Activated T-helper 1 cell treated with anti-CD3 and anti-CD28 coated beads, Interleukin-12 subunit alpha, Interleukin-12 subunit beta, Interleukin-2, Interleukin-4 antibody, amounts not matched to agents 30 ng/mL and 10 ng/mL and 1 ng/mL, durations not matched to agents 14 hours and 24 hours and 36 hours (primary cell): Measurements from ENCODE around the gene MTA1. TPM values are rescaled to one million over a fixed set of nuclear protein-coding genes. Genes with fewer than 3 reads are reported as not detected.

Experiments
- DNase-seq: peaks from one replicate; pipeline ENCODE4 v3.0.0; 2021; ENCODE audit warnings: low spot score
- H3K27ac Mint-ChIP-seq: one replicate; pipeline ENCODE4 v1.8.0; 2021; ENCODE audit warnings: mild to moderate bottlenecking, mixed read lengths
- H3K27me3 Mint-ChIP-seq: one replicate; pipeline ENCODE4 v1.8.0; 2022; ENCODE audit warnings: mild to moderate bottlenecking, moderate library complexity, mixed read lengths; ENCODE audit not compliant: insufficient read depth
- H3K36me3 Mint-ChIP-seq: one replicate; pipeline ENCODE4 v1.8.0; 2021; ENCODE audit warnings: low read depth, mixed read lengths
- H3K4me1 Mint-ChIP-seq: one replicate; pipeline ENCODE4 v1.8.0; 2021; ENCODE audit warnings: low read depth, mixed read lengths
- H3K4me3 Mint-ChIP-seq: one replicate; pipeline ENCODE4 v1.8.0; 2021; ENCODE audit warnings: mild to moderate bottlenecking, moderate library complexity, mixed read lengths
- H3K9me3 Mint-ChIP-seq: one replicate; pipeline ENCODE4 v1.8.0; 2021; ENCODE audit warnings: mixed read lengths
- intact Hi-C: fragments of 100-400 bp; cut with micrococcal nuclease; formaldehyde crosslinking; loops from one replicate; pipeline ENCODE4 v1.15.1; 2024
- total RNA-seq: library from RNA; stranded (reverse); gene quantifications from 2 replicates; pipeline ENCODE4 v1.2.3, GENCODE V29; 2022

MTA1 gene
- total RNA-seq, 1 donor from 2014 or later, result 173 TPM

GRCh38 chr14:105450864-105451720 lies 31.5 kb downstream of the MTA1 start:
- Mint-ChIP-seq H3K27me3 (no peaks in the 10 kb centered on the region), H3K27ac (no peak overlapping the region), H3K4me1 (no peaks in the 10 kb centered on the region)

GRCh38 chr14:105452963-105453362 lies 33.3 kb downstream of the MTA1 start:
- no peak overlapping the region for H3K27ac Mint-ChIP-seq
- no peaks in the 10 kb centered on the region for H3K9me3 Mint-ChIP-seq
- DNase-seq, result no peak
- peaks cover 2% of the 10 kb centered on the region for H3K36me3 Mint-ChIP-seq
- H3K4me3 Mint-ChIP-seq, result no peak overlapping the region
- H3K4me1 Mint-ChIP-seq, result no peaks in the 10 kb centered on the region
- intact Hi-C loops, result no loop called here
- no peaks in the 10 kb centered on the region for H3K27me3 Mint-ChIP-seq

More at GRCh38 chr14:105450864-105451720, 31.5 kb downstream of the MTA1 start:
- intact Hi-C loops, result no loop called here
- H3K9me3 Mint-ChIP-seq, result no peaks in the 10 kb centered on the region
- no peak for DNase-seq
- no peak overlapping the region for H3K4me3 Mint-ChIP-seq
- H3K36me3 Mint-ChIP-seq, result peaks cover 2% of the 10 kb centered on the region

GRCh38 chr14:105453847-105454246 lies 34.2 kb downstream of the MTA1 start:
- H3K27ac Mint-ChIP-seq, result no peak overlapping the region
- H3K4me1 Mint-ChIP-seq, result no peaks in the 10 kb centered on the region
- intact Hi-C loops, result no loop called here
- H3K4me3 Mint-ChIP-seq, result no peak overlapping the region
- no peaks in the 10 kb centered on the region for H3K27me3 Mint-ChIP-seq
- H3K36me3 Mint-ChIP-seq, result peaks cover 2% of the 10 kb centered on the region
- no peaks in the 10 kb centered on the region for H3K9me3 Mint-ChIP-seq
- DNase-seq, result no peak

- Mint-ChIP-seq H3K27me3 (no peaks in the 10 kb centered on the region), H3K27ac (no peak overlapping the region), H3K36me3 (peaks cover 2% of the 10 kb centered on the region), H3K9me3 (no peaks in the 10 kb centered on the region), H3K4me3 (no peak overlapping the region), H3K4me1 (no peaks in the 10 kb centered on the region)
- DNase-seq, result no peak
- intact Hi-C loops, result no loop called here
Observed at GRCh38 chr14:105455086-105455640, 35.5 kb downstream of the MTA1 start.

- H3K4me1 Mint-ChIP-seq, result no peaks in the 10 kb centered on the region
- H3K4me3 Mint-ChIP-seq, result no peak overlapping the region
- intact Hi-C loops, result no loop called here
- H3K27ac Mint-ChIP-seq, result no peak overlapping the region
- H3K27me3 Mint-ChIP-seq, result no peaks in the 10 kb centered on the region
- H3K36me3 Mint-ChIP-seq, result peaks cover 4% of the 10 kb centered on the region
- H3K9me3 Mint-ChIP-seq, result no peaks in the 10 kb centered on the region
- DNase-seq, result no peak
Observed at GRCh38 chr14:105455766-105456660, 36.4 kb downstream of the MTA1 start.

- intact Hi-C loops, result no loop called here
- Mint-ChIP-seq H3K4me1 (no peaks in the 10 kb centered on the region), H3K9me3 (no peaks in the 10 kb centered on the region), H3K36me3 (peaks cover 3% of the 10 kb centered on the region), H3K27ac (no peak overlapping the region), H3K4me3 (no peak overlapping the region), H3K27me3 (no peaks in the 10 kb centered on the region)
- no peak for DNase-seq
Observed at GRCh38 chr14:105456736-105457617, 37.4 kb downstream of the MTA1 start.

GRCh38 chr14:105458010-105458409 lies 38.4 kb downstream of the MTA1 start:
- Mint-ChIP-seq H3K4me1 (no peaks in the 10 kb centered on the region), H3K27me3 (no peaks in the 10 kb centered on the region), H3K27ac (no peak overlapping the region), H3K36me3 (peaks cover 3% of the 10 kb centered on the region), H3K9me3 (no peaks in the 10 kb centered on the region), H3K4me3 (no peak overlapping the region)
- DNase-seq, result no peak
- intact Hi-C loops, result no loop called here

GRCh38 chr14:105458571-105458970 lies 38.9 kb downstream of the MTA1 start:
- Mint-ChIP-seq H3K27ac (no peak overlapping the region), H3K27me3 (no peaks in the 10 kb centered on the region), H3K4me1 (no peaks in the 10 kb centered on the region), H3K9me3 (no peaks in the 10 kb centered on the region), H3K4me3 (no peak overlapping the region), H3K36me3 (peaks cover 5% of the 10 kb centered on the region)
- intact Hi-C loops, result no loop called here
- DNase-seq, result no peak

GRCh38 chr14:105460116-105460515 lies 40.5 kb downstream of the MTA1 start:
- Mint-ChIP-seq H3K27ac (no peak overlapping the region), H3K36me3 (peaks cover 5% of the 10 kb centered on the region), H3K4me1 (no peaks in the 10 kb centered on the region), H3K4me3 (no peak overlapping the region), H3K27me3 (no peaks in the 10 kb centered on the region), H3K9me3 (no peaks in the 10 kb centered on the region)
- DNase-seq, result no peak
- intact Hi-C loops, result no loop called here

- no peaks in the 10 kb centered on the region for H3K27me3 Mint-ChIP-seq
- intact Hi-C loops, result no loop called here
- no peak overlapping the region for H3K27ac Mint-ChIP-seq
- no peak overlapping the region for H3K4me3 Mint-ChIP-seq
- H3K9me3 Mint-ChIP-seq, result no peaks in the 10 kb centered on the region
- peaks cover 5% of the 10 kb centered on the region for H3K36me3 Mint-ChIP-seq
- no peak for DNase-seq
- H3K4me1 Mint-ChIP-seq, result no peaks in the 10 kb centered on the region
Observed at GRCh38 chr14:105460616-105461015, 41.0 kb downstream of the MTA1 start.

- H3K4me3 Mint-ChIP-seq, result no peak overlapping the region
- no peaks in the 10 kb centered on the region for H3K27me3 Mint-ChIP-seq
- intact Hi-C loops, result no loop called here
- no peaks in the 10 kb centered on the region for H3K9me3 Mint-ChIP-seq
- DNase-seq, result no peak
- no peaks in the 10 kb centered on the region for H3K4me1 Mint-ChIP-seq
- peaks cover 5% of the 10 kb centered on the region for H3K36me3 Mint-ChIP-seq
- H3K27ac Mint-ChIP-seq, result no peak overlapping the region
Observed at GRCh38 chr14:105461903-105462302, 42.3 kb downstream of the MTA1 start.

GRCh38 chr14:105464501-105464900 lies 44.9 kb downstream of the MTA1 start:
- intact Hi-C loops, result no loop called here
- no peak overlapping the region for H3K27ac Mint-ChIP-seq
- peaks cover 5% of the 10 kb centered on the region for H3K36me3 Mint-ChIP-seq
- H3K9me3 Mint-ChIP-seq, result no peaks in the 10 kb centered on the region
- no peaks in the 10 kb centered on the region for H3K4me1 Mint-ChIP-seq
- H3K4me3 Mint-ChIP-seq, result no peak overlapping the region
- H3K27me3 Mint-ChIP-seq, result no peaks in the 10 kb centered on the region
- DNase-seq, result no peak
